Measurements from ENCODE around the gene GAST.

GAST gene

GRCh38 chr17:41717408-41718286 is 5.5 kb downstream of the GAST start:
- no peak for DNase-seq

GRCh38 chr17:41718287-41718645 is 6.1 kb downstream of the GAST start:
- no peak for DNase-seq

- DNase-seq = no peak
These were observed 10.1 kb downstream of the GAST start for GRCh38 chr17:41722231-41722630.

GRCh38 chr17:41723801-41724475 is 11.8 kb downstream of the GAST start:
- no peak for DNase-seq

- no peak for DNase-seq
These were observed 12.4 kb downstream of the GAST start for GRCh38 chr17:41724476-41725050.

GRCh38 chr17:41725134-41725533 is 13.0 kb downstream of the GAST start:
- DNase-seq = no peak

GRCh38 chr17:41728056-41728455 is 15.9 kb downstream of the GAST start:
- DNase-seq = no peak

GRCh38 chr17:41730479-41730878 is 18.3 kb downstream of the GAST start:
- no peak for DNase-seq

- DNase-seq = no peak
These were observed 19.7 kb downstream of the GAST start for GRCh38 chr17:41731836-41732235.

- DNase-seq = no peak
These were observed 21.4 kb downstream of the GAST start for GRCh38 chr17:41733348-41734138.

GRCh38 chr17:41734139-41734948 is 22.2 kb downstream of the GAST start, which contains the start of gene HAP1:
Gene HAP1, minus strand, starts transcription at chr17:41734643. Its CDS starts 9 bp downstream, at chr17:41734634.
- DNase-seq = no peak

GRCh38 chr17:41734949-41735313 is 22.8 kb downstream of the GAST start:
- DNase-seq = no peak

- DNase-seq = no peak
These were observed 23.6 kb downstream of the GAST start for GRCh38 chr17:41735744-41736143.

- no peak for DNase-seq
These were observed 25.0 kb downstream of the GAST start for GRCh38 chr17:41736983-41737679.

- DNase-seq = no peak
These were observed 25.5 kb downstream of the GAST start for GRCh38 chr17:41737680-41738023.

- no peak for DNase-seq
These were observed 26.1 kb downstream of the GAST start for GRCh38 chr17:41738077-41738800.

GRCh38 chr17:41738801-41739112 is 26.6 kb downstream of the GAST start:
- no peak for DNase-seq

GRCh38 chr17:41739661-41740352 is 27.7 kb downstream of the GAST start:
- DNase-seq = no peak

GRCh38 chr17:41740506-41740905 is 28.4 kb downstream of the GAST start:
- no peak for DNase-seq

GRCh38 chr17:41741709-41742108 is 29.6 kb downstream of the GAST start:
- no peak for DNase-seq

- no peak for DNase-seq
These were observed 36.1 kb downstream of the GAST start for GRCh38 chr17:41748275-41748674.
